ENCODE data around the gene CAPG. TPM values are rescaled to one million over a fixed set of nuclear protein-coding genes. Genes with fewer than 3 reads are reported as not detected.

CAPG gene
- total and polyA plus RNA-seq, 2 of the 4 experiments (the other 2 are of a cell fraction), result 79.9 to 98.3 TPM

GRCh38 chr2:85455552-85456090, 45.5 kb upstream of the CAPG start:
- Histone ChIP-seq H3K56ac (ENCODE audit: extremely low read depth, insufficient read depth, low read length) (no peak overlapping the region), H2BK5ac (ENCODE audit: low read depth, low read length, poor library complexity, severe bottlenecking) (no peak overlapping the region), H3K23ac (ENCODE audit: low read depth, low read length) (no peak overlapping the region), H3K9me1 (ENCODE audit: insufficient read depth, low read length) (no peaks in the 10 kb centered on the region; the same call in 1 of the 2 replicates), H3K27me3 (ENCODE audit: control insufficient read depth, insufficient read depth, low read length) (0 out of 2 replicates have a peak, but pooled peaks cover 3% of the 10 kb centered on the region), H2AFZ (replicated peaks; ENCODE audit: low read length, poor library complexity) (no peak overlapping the region), H2AK5ac (ENCODE audit: low read depth, low read length) (no peak overlapping the region), H3K18ac (ENCODE audit: low read depth, low read length) (no peak overlapping the region), H3K79me1 (ENCODE audit: low read depth in 1 of 2, low read length in 2 of 2) (no peaks in the 10 kb centered on the region), H3K9me3 (ENCODE audit: control insufficient read depth, insufficient read depth, low read length) (no peaks in the 10 kb centered on the region), H2AK9ac (replicated peaks; ENCODE audit: low read depth, low read length, poor library complexity) (no peak overlapping the region), H2BK20ac (ENCODE audit: low read depth, low read length) (no peak overlapping the region), H2BK15ac (ENCODE audit: low read depth, low read length) (no peak overlapping the region), H3K4me3 (ENCODE audit: insufficient read depth, low read depth, low read length) (no peak overlapping the region), H4K5ac (ENCODE audit: low read depth, low read length) (no peak overlapping the region), H3K4me1 (ENCODE audit: control insufficient read depth, insufficient read depth, low read length) (no peaks in the 10 kb centered on the region; the same call in 1 of the 2 replicates), H3K4me2 (ENCODE audit: low read depth, low read length) (no peak overlapping the region), H4K8ac (ENCODE audit: low read depth in 2 of 2, low read length in 2 of 2) (no peak overlapping the region), H4K91ac (ENCODE audit: insufficient read depth, low read depth, low read length) (no peak overlapping the region), H3K36me3 (ENCODE audit: control insufficient read depth, insufficient read depth, low read length) (no peaks in the 10 kb centered on the region), H3K14ac (replicated peaks; ENCODE audit: low read depth, low read length) (no peak overlapping the region), H3K9ac (ENCODE audit: low read depth, low read length) (no peak overlapping the region), H3K4ac (ENCODE audit: low read depth, low read length) (no peak overlapping the region), H2BK120ac (ENCODE audit: low read depth, low read length) (no peak overlapping the region), H3K27ac (ENCODE audit: insufficient read depth, low read length) (no peak overlapping the region), H4K20me1 (ENCODE audit: insufficient read depth, low read length) (no peaks in the 10 kb centered on the region)
- in situ Hi-C loops (cut with MboI; ENCODE audit: low sequenced_read_pairs) (no loop called here), dilution Hi-C loops (cut with HindIII; ENCODE audit: low sequenced_read_pairs, unreplicated experiment) (no loop called here), intact Hi-C loops (cut with micrococcal nuclease) (no loop called here)
- ATAC-seq (ENCODE audit: low read depth), result no peak
- POLR2A ChIA-PET (ENCODE audit: unreplicated experiment), result no interaction called here
- no CpG with 5 or more reads among the region's 1 CpG for WGBS, 2 experiments (ENCODE audit: extremely low coverage in 2 of 2, insufficient read length in 1 of 2)
- BruUV-seq (replicated peaks), result no TSS peak
- no peak for DNase-seq
- CTCF ChIA-PET, result no interaction called here
- TF ChIP-seq NFE2L2 (IDR thresholded peaks at IDR 0.05; ENCODE audit: low read depth, low read length) (no peak), MAFK (IDR thresholded peaks at IDR 0.05; ENCODE audit: low read depth, low read length) (peak; percentile 74), RCOR1 (IDR thresholded peaks at IDR 0.05; ENCODE audit: insufficient replicate concordance, low read length) (no peak)

Data from IMR-90 (cell line).